GM23338 (cell line): ENCODE results near the gene CARMIL1.

Experiments
- EZH2 ChIP-seq: fragments of 200-600 bp; sonication (generic); IDR thresholded peaks from one replicate; pipeline ENCODE4 v1.8.0; 2017; ENCODE audit warnings: antibody characterized with exemption, mild to moderate bottlenecking, low read depth; ENCODE audit not compliant: unreplicated experiment
- EZH2phosphoT487 ChIP-seq: fragments of 200-600 bp; sonication (generic); IDR thresholded peaks from one replicate; pipeline ENCODE4 v1.8.1; 2018; ENCODE audit warnings: antibody characterized with exemption; ENCODE audit not compliant: unreplicated experiment
- JUNB ChIP-seq: IDR thresholded peaks from one replicate; pipeline ENCODE4 v1.6.1; 2016; ENCODE audit warnings: antibody characterized with exemption; ENCODE audit not compliant: unreplicated experiment
- POLR2AphosphoS5 ChIP-seq: IDR thresholded peaks from 2 replicates; pipeline ENCODE4 v1.6.1; 2016; ENCODE audit warnings: antibody characterized with exemption, low read depth
- STAT1 ChIP-seq: IDR thresholded peaks from one replicate; pipeline ENCODE4 v1.6.1; 2016; ENCODE audit warnings: antibody characterized with exemption; ENCODE audit not compliant: unreplicated experiment
- ZNF114 ChIP-seq: fragments of 250-450 bp; sonication (Bioruptor Pico); IDR thresholded peaks from 2 replicates; pipeline ENCODE4 v1.5.0; 2020; ENCODE audit warnings: mild to moderate bottlenecking, moderate library complexity
- TF ChIP-seq, protein P1 (sequence below), 2 experiments: fragments of 200-600 bp in 1 of 2; sonication (generic) in 1 of 2; conservative IDR thresholded peaks; 2 replicates each; pipeline versions ENCODE4 v1.5.1 to v1.6.1; 2016 to 2017; ENCODE audit warnings: antibody characterized with exemption in 2 of 2, low read depth in 2 of 2, mild to moderate bottlenecking in 2 of 2, moderate library complexity in 1 of 2
- TF ChIP-seq, protein P2 (sequence below): IDR thresholded peaks from one replicate; pipeline ENCODE4 v1.6.1; 2018; ENCODE audit warnings: antibody characterized with exemption; ENCODE audit not compliant: unreplicated experiment

DNA sequence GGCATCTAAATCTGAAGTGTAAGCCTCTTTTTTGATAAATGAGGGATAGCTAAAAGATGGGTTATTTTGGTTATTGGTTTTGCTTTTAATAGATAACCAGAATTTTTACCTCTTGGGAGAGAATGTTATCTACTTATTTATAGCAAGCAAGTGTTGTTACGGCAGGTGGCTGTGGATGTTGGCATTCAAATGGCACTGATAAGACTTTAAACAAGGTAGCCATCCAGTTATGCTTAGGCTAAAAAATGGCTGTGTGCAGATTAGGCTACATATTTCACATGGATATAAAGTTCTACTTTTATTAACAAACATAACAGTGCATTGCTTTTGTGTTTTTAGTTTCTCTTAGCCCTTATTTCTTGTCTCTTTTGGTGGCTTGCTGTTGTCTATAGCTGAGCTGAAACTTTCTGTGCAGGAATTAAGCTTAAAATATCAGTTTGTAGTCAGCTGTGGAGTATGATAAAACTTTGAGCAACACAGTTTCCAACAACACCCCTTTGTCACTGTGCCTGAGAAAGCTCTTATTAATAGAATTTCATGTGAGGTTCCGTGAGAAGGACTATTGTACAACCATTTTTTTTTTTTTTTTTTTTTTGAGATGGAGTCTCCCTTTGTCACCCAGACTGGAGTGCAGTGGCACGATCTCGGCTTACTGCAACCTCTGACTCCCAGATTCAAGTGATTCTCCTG, 28.8 kb downstream of the CARMIL1 start:
- TF ChIP-seq, protein P1, sequence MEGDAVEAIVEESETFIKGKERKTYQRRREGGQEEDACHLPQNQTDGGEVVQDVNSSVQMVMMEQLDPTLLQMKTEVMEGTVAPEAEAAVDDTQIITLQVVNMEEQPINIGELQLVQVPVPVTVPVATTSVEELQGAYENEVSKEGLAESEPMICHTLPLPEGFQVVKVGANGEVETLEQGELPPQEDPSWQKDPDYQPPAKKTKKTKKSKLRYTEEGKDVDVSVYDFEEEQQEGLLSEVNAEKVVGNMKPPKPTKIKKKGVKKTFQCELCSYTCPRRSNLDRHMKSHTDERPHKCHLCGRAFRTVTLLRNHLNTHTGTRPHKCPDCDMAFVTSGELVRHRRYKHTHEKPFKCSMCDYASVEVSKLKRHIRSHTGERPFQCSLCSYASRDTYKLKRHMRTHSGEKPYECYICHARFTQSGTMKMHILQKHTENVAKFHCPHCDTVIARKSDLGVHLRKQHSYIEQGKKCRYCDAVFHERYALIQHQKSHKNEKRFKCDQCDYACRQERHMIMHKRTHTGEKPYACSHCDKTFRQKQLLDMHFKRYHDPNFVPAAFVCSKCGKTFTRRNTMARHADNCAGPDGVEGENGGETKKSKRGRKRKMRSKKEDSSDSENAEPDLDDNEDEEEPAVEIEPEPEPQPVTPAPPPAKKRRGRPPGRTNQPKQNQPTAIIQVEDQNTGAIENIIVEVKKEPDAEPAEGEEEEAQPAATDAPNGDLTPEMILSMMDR (conservative IDR thresholded peaks at IDR 0.05; ENCODE audit: low read depth in 2 of 2) = no peak
- no peak for TF ChIP-seq EZH2
- TF ChIP-seq, protein P2, sequence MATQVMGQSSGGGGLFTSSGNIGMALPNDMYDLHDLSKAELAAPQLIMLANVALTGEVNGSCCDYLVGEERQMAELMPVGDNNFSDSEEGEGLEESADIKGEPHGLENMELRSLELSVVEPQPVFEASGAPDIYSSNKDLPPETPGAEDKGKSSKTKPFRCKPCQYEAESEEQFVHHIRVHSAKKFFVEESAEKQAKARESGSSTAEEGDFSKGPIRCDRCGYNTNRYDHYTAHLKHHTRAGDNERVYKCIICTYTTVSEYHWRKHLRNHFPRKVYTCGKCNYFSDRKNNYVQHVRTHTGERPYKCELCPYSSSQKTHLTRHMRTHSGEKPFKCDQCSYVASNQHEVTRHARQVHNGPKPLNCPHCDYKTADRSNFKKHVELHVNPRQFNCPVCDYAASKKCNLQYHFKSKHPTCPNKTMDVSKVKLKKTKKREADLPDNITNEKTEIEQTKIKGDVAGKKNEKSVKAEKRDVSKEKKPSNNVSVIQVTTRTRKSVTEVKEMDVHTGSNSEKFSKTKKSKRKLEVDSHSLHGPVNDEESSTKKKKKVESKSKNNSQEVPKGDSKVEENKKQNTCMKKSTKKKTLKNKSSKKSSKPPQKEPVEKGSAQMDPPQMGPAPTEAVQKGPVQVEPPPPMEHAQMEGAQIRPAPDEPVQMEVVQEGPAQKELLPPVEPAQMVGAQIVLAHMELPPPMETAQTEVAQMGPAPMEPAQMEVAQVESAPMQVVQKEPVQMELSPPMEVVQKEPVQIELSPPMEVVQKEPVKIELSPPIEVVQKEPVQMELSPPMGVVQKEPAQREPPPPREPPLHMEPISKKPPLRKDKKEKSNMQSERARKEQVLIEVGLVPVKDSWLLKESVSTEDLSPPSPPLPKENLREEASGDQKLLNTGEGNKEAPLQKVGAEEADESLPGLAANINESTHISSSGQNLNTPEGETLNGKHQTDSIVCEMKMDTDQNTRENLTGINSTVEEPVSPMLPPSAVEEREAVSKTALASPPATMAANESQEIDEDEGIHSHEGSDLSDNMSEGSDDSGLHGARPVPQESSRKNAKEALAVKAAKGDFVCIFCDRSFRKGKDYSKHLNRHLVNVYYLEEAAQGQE = no peak
- no peak for TF ChIP-seq POLR2AphosphoS5
- TF ChIP-seq EZH2phosphoT487 = no peak
- no peak for TF ChIP-seq STAT1
- no peak for TF ChIP-seq JUNB
- TF ChIP-seq ZNF114 (CRISPR knock-in tag) = no peak
